Muscle of back (tissue), 11 donors: ENCODE data around the gene CHMP4A. TPM values are rescaled to one million over a fixed set of nuclear protein-coding genes. Genes with fewer than 3 reads are reported as not detected.
A peak's percentile ranks its signal among the peaks of the same experiment; 100 is the strongest.

Source experiments
- DNase-seq, 3 donors: peaks; one replicate each; pipeline versions ENCODE4 v3.0.0 to v3.0.0-alpha.2; 2013
- polyA plus RNA-seq, 10 donors: library from polyadenylated mRNA; unstranded; fragments of 120-200 nt; gene quantifications; one replicate each; pipeline ENCODE4 v1.2.1, GENCODE V29; 2013; ENCODE audit not compliant: insufficient read length in 10 of 10

Gene CHMP4A
- polyA plus RNA-seq, 10 donors = 26.0 to 44.1 (median 34.5) TPM

GRCh38 chr14:24181371-24182077, 31.8 kb downstream of the CHMP4A start:
- DNase-seq = no peak

GRCh38 chr14:24179961-24180796, 33.1 kb downstream of the CHMP4A start:
- DNase-seq = peak in 1 of 3 donors; percentile 65

GRCh38 chr14:24179294-24179960, 33.9 kb downstream of the CHMP4A start:
- DNase-seq = no peak

- no peak for DNase-seq
These were observed 34.7 kb downstream of the CHMP4A start for GRCh38 chr14:24178399-24179178.

GRCh38 chr14:24177891-24178290, 35.4 kb downstream of the CHMP4A start:
- DNase-seq = no peak

- no peak for DNase-seq
These were observed 36.1 kb downstream of the CHMP4A start for GRCh38 chr14:24177041-24177825.

GRCh38 chr14:24176599-24176998, 36.7 kb downstream of the CHMP4A start:
- no peak for DNase-seq

GRCh38 chr14:24172871-24173281, 40.4 kb downstream of the CHMP4A start:
- no peak for DNase-seq

GRCh38 chr14:24172261-24172860, 40.9 kb downstream of the CHMP4A start:
- DNase-seq = no peak

GRCh38 chr14:24171422-24172260, 41.6 kb downstream of the CHMP4A start, which contains the start of gene REC8:
Gene REC8 (plus strand): TSS chr14:24172080. CDS start chr14:24172553, 473 bp downstream.
- peak; percentile 66 to 90 (median 80) for DNase-seq

- no peak for DNase-seq
These were observed 45.7 kb downstream of the CHMP4A start for GRCh38 chr14:24167469-24168114.

GRCh38 chr14:24165785-24166184, 47.5 kb downstream of the CHMP4A start:
- DNase-seq = no peak

- DNase-seq = no peak
These were observed 48.7 kb downstream of the CHMP4A start for GRCh38 chr14:24164518-24164991.

- DNase-seq = no peak
These were observed 51.2 kb downstream of the CHMP4A start for GRCh38 chr14:24162093-24162492.

GRCh38 chr14:24160850-24161804, 52.2 kb downstream of the CHMP4A start, which contains the start of gene IRF9:
Gene IRF9 (plus strand): TSS chr14:24161265. CDS start chr14:24162145, 880 bp downstream.
- DNase-seq = peak; percentile 96 to 97 (median 97)

- DNase-seq = no peak
These were observed 52.8 kb downstream of the CHMP4A start for GRCh38 chr14:24160499-24160849.

- DNase-seq = no peak
These were observed 53.4 kb downstream of the CHMP4A start for GRCh38 chr14:24159777-24160498.
